ENCODE data around the gene MLLT3. TPM values are rescaled to one million over a fixed set of nuclear protein-coding genes. Genes with fewer than 3 reads are reported as not detected.

Gene MLLT3
- total RNA-seq, 1 donor from 2014 or later = 39.1 TPM

DNA sequence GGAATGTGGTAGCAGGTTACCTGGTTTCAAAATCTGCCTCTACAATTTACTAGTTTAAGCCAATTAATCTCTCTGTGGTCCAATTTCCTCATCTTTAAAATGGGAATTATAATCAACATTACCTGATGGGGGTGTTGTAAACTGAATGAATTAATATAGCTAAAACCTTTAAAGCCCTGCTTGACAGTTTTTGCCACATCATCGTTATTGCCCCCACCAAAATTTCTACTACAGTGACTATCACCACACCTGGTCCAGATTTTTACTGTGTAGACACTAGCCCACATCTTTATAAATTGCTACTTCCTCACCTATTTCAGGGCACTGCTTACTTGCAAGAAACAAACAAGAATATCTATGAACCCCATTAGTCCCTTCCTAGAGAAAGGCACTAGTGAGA lies 65.0 kb downstream of the MLLT3 start:
- no peaks in the 10 kb centered on the region for H3K36me3 Mint-ChIP-seq
- H3K9ac ChIP-seq = no peak overlapping the region
- H4K20me1 ChIP-seq (ENCODE audit: low read depth) = peaks cover 1% of the 10 kb centered on the region
- no peaks in the 10 kb centered on the region for H3K36me3 ChIP-seq
- no peak overlapping the region for H3K27ac Mint-ChIP-seq
- H3K4me3 Mint-ChIP-seq = no peak overlapping the region
- H3F3A ChIP-seq (ENCODE audit: low read depth) = no peaks in the 10 kb centered on the region
- no peak overlapping the region for H3K27ac ChIP-seq
- H3K27me3 Mint-ChIP-seq (ENCODE audit: insufficient read depth, low read depth) = no peaks in the 10 kb centered on the region
- no peak overlapping the region for H3K4me2 ChIP-seq
- H3K79me2 ChIP-seq (ENCODE audit: low read depth) = no peaks in the 10 kb centered on the region
- H3K9me3 ChIP-seq (ENCODE audit: low read depth) = no peaks in the 10 kb centered on the region
- TF ChIP-seq EZH2phosphoT487 (IDR thresholded peaks at IDR 0.05) (no peak), EZH2 (IDR thresholded peaks at IDR 0.05) (no peak)
- TF ChIP-seq, protein P1, sequence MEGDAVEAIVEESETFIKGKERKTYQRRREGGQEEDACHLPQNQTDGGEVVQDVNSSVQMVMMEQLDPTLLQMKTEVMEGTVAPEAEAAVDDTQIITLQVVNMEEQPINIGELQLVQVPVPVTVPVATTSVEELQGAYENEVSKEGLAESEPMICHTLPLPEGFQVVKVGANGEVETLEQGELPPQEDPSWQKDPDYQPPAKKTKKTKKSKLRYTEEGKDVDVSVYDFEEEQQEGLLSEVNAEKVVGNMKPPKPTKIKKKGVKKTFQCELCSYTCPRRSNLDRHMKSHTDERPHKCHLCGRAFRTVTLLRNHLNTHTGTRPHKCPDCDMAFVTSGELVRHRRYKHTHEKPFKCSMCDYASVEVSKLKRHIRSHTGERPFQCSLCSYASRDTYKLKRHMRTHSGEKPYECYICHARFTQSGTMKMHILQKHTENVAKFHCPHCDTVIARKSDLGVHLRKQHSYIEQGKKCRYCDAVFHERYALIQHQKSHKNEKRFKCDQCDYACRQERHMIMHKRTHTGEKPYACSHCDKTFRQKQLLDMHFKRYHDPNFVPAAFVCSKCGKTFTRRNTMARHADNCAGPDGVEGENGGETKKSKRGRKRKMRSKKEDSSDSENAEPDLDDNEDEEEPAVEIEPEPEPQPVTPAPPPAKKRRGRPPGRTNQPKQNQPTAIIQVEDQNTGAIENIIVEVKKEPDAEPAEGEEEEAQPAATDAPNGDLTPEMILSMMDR (IDR thresholded peaks at IDR 0.05) = no peak
- peaks cover 7% of the 10 kb centered on the region for H3K4me1 ChIP-seq
- H3K27me3 ChIP-seq = no peaks in the 10 kb centered on the region
- DNase-seq (ENCODE audit: low spot score) = no peak
- H3K4me1 Mint-ChIP-seq = peaks cover 26% of the 10 kb centered on the region
- H3K9me3 Mint-ChIP-seq = no peaks in the 10 kb centered on the region
- no peak overlapping the region for H3K4me3 ChIP-seq
- no peak overlapping the region for H2AFZ ChIP-seq (replicated peaks)

DNA sequence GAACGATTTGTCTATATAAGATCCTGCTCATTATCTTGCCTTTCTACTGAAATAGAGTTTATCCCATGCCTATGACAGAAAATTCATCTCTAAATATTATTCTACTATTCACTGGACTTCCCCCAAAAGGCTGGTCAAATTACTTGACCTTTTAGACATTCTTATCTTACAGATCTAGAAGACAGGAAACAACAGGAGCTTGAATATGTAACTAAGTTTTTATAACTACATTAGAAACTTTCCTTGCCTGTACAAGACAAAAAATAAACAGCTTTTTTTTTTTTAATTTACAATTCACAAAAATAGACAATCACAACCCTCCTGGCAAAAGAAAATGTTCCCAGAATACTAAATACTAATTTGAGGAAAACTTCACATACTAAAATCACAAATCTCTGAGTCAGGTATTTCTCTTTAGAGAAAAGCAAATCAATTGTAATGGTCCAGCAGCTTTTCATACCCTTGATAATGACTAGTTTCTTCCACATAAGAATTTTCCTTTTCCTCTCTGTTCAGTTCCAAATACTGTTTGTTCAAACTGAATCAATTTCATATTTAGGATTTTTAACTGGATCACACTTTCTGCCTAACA lies 68.6 kb downstream of the MLLT3 start:
- Mint-ChIP-seq H3K36me3 (no peaks in the 10 kb centered on the region), H3K27me3 (ENCODE audit: insufficient read depth, low read depth) (no peaks in the 10 kb centered on the region), H3K4me3 (no peak overlapping the region), H3K27ac (no peak overlapping the region), H3K4me1 (peaks cover 25% of the 10 kb centered on the region), H3K9me3 (no peaks in the 10 kb centered on the region)
- Histone ChIP-seq H3K27me3 (no peaks in the 10 kb centered on the region), H2AFZ (replicated peaks) (no peak overlapping the region), H3K79me2 (ENCODE audit: low read depth) (no peaks in the 10 kb centered on the region), H3K27ac (no peak overlapping the region), H3K4me1 (peaks cover 3% of the 10 kb centered on the region), H4K20me1 (ENCODE audit: low read depth) (no peaks in the 10 kb centered on the region), H3F3A (ENCODE audit: low read depth) (no peaks in the 10 kb centered on the region), H3K4me3 (no peak overlapping the region), H3K9me3 (ENCODE audit: low read depth) (no peaks in the 10 kb centered on the region), H3K36me3 (no peaks in the 10 kb centered on the region), H3K9ac (no peak overlapping the region), H3K4me2 (no peak overlapping the region)
- no peak for DNase-seq (ENCODE audit: low spot score)
- TF ChIP-seq, protein P1 (IDR thresholded peaks at IDR 0.05) = no peak
- TF ChIP-seq EZH2 (IDR thresholded peaks at IDR 0.05) = no peak
- no peak for TF ChIP-seq EZH2phosphoT487 (IDR thresholded peaks at IDR 0.05)

DNA sequence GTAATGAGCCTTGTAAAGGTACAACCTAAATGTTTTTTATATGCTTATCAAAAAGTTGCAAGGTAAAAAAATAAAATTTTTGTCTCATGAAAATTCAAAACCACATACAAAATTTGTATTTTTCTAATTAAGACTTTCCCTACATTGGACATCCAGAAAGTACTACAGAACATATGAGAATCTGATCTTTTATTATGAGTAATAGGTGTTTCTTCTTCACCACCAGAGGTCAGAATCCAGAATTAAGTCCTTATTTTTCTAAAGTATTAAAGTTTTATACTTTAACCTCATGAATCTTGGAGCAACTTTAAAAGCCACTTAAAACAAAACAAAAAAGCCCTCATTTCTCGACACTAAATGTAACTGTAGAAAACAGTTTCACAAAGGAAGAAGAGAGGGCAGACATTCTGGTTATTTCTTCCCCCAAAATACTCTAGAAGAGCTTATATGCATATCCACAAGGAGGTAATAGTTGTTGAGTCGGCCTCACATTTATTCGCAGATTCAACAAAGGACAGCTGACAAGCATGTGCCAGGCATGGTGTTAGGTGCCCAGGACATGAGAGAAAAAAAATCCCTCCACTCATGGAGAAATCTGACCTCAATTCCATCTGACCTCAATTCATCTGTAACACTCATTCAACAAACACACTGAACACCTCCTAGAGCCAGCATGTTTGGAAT lies 69.3 kb downstream of the MLLT3 start:
- Histone ChIP-seq H3K4me2 (no peak overlapping the region), H3K79me2 (ENCODE audit: low read depth) (no peaks in the 10 kb centered on the region), H3K4me3 (no peak overlapping the region), H3K36me3 (no peaks in the 10 kb centered on the region), H3K27ac (no peak overlapping the region), H3K9ac (no peak overlapping the region), H3F3A (ENCODE audit: low read depth) (no peaks in the 10 kb centered on the region), H3K4me1 (no peaks in the 10 kb centered on the region), H4K20me1 (ENCODE audit: low read depth) (no peaks in the 10 kb centered on the region), H3K9me3 (ENCODE audit: low read depth) (no peaks in the 10 kb centered on the region), H3K27me3 (no peaks in the 10 kb centered on the region), H2AFZ (replicated peaks) (no peak overlapping the region)
- no peaks in the 10 kb centered on the region for H3K9me3 Mint-ChIP-seq
- no peak overlapping the region for H3K27ac Mint-ChIP-seq
- no peak for DNase-seq (ENCODE audit: low spot score)
- H3K36me3 Mint-ChIP-seq = no peaks in the 10 kb centered on the region
- no peaks in the 10 kb centered on the region for H3K27me3 Mint-ChIP-seq (ENCODE audit: insufficient read depth, low read depth)
- TF ChIP-seq EZH2phosphoT487 (IDR thresholded peaks at IDR 0.05) (no peak), EZH2 (IDR thresholded peaks at IDR 0.05) (no peak)
- TF ChIP-seq, protein P1 (IDR thresholded peaks at IDR 0.05) = no peak
- no peak overlapping the region for H3K4me3 Mint-ChIP-seq
- H3K4me1 Mint-ChIP-seq = peaks cover 24% of the 10 kb centered on the region
